Skeletal muscle satellite cell (primary cell): ENCODE data around the gene TADA1.

ENCODE experiments used
- H3K27me3 ChIP-seq: 2 replicates; pipeline ENCODE4 v1.7.0; 2013; ENCODE audit warnings: low read length; ENCODE audit not compliant: control insufficient read depth, insufficient read depth
- H3K36me3 ChIP-seq: 2 replicates; pipeline ENCODE4 v1.7.0; 2013; ENCODE audit warnings: mild to moderate bottlenecking, control low read depth, low read length; ENCODE audit not compliant: insufficient read depth
- H3K4me1 ChIP-seq: 2 replicates; pipeline ENCODE4 v1.7.0; 2013; ENCODE audit warnings: low read length; ENCODE audit not compliant: control insufficient read depth, insufficient read depth
- H3K4me2 ChIP-seq: 2 replicates; pipeline ENCODE4 v1.7.0; 2013; ENCODE audit warnings: mild to moderate bottlenecking, low read length
- H3K4me3 ChIP-seq: 2 replicates; pipeline ENCODE4 v1.7.0; 2013; ENCODE audit warnings: low read length
- H3K9ac ChIP-seq: 2 replicates; pipeline ENCODE4 v1.7.0; 2013; ENCODE audit warnings: mild to moderate bottlenecking, low read depth, low read length, moderate library complexity
- H3K9me3 ChIP-seq: replicated peaks from 2 replicates; pipeline ENCODE4 v1.7.0; 2013; ENCODE audit warnings: mild to moderate bottlenecking, control low read depth, low read length

The TADA1 gene

DNA sequence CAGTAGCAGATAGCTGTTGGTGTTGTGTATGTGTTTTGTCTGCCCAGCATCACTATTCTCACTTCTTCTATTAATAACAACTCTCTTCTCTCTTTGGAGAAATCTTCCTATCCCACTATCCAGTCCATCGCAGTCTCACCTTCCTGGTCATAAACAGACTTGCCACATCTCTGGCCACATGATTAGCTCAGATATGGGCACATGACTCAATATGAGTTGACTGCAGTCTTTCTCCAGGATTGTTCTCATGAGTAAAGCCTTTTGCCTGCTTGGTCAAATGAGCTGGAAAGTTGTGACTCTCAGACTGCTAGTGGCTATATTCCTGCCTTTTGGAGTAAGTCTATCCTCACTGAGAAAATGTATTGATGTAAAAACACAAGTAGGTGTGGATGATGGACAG is 32.9 kb upstream of the TADA1 start:
- Histone ChIP-seq H3K4me1 (peaks cover 15% of the 10 kb centered on the region), H3K4me3 (no peak overlapping the region), H3K36me3 (no peaks in the 10 kb centered on the region), H3K9me3 (no peaks in the 10 kb centered on the region), H3K9ac (no peak overlapping the region), H3K4me2 (no peak overlapping the region), H3K27me3 (peaks cover 20% of the 10 kb centered on the region)

DNA sequence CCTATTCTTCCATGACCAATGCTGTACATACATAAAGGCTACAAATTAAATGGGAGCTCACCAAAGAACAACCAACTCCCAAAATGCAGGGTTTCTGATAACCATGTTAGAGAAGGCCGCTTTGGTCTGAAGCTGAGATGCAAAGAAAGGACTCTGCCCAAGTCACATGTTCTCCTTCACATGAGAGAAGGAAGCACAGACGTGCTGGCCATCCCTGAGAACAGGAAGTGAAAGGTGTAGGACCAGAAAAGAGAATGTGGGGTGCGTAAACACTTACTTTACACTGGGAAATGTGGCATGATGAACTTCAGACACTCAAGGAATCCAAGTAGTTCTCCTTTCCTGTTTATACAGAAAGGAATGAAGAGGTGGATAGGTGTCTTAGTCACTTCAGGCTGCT is 31.7 kb upstream of the TADA1 start:
- H3K36me3 ChIP-seq, result no peaks in the 10 kb centered on the region
- H3K27me3 ChIP-seq, result peaks cover 27% of the 10 kb centered on the region

DNA sequence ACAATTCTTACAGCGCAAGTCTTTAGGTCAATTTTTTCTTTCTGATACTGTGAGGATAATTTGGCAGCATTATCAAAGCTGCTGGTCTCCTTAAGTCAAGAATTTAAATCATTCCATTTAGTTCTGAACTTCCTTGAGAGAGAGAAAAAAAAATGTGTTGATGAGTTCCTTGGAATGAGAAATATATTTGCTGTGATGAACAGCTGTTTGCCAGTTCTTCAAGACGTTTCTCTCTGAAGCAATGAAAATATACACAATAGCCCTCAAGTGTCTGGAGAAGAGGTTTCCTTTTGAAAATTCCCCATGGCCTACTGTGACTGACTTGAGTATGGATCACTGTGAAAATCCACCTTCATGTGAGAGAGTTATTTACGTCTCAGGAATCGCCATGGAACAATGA is 31.0 kb upstream of the TADA1 start:
- Histone ChIP-seq H3K27me3 (peaks cover 26% of the 10 kb centered on the region), H3K4me3 (no peak overlapping the region), H3K4me2 (no peak overlapping the region), H3K4me1 (peaks cover 15% of the 10 kb centered on the region), H3K9me3 (no peaks in the 10 kb centered on the region), H3K36me3 (no peaks in the 10 kb centered on the region), H3K9ac (no peak overlapping the region)

More for the DNA sequence above, 31.7 kb upstream of the TADA1 start:
- H3K4me1 ChIP-seq, result peaks cover 15% of the 10 kb centered on the region
- H3K9ac ChIP-seq, result no peak overlapping the region
- H3K4me3 ChIP-seq, result no peak overlapping the region
- H3K4me2 ChIP-seq, result no peak overlapping the region
- H3K9me3 ChIP-seq, result no peaks in the 10 kb centered on the region

DNA sequence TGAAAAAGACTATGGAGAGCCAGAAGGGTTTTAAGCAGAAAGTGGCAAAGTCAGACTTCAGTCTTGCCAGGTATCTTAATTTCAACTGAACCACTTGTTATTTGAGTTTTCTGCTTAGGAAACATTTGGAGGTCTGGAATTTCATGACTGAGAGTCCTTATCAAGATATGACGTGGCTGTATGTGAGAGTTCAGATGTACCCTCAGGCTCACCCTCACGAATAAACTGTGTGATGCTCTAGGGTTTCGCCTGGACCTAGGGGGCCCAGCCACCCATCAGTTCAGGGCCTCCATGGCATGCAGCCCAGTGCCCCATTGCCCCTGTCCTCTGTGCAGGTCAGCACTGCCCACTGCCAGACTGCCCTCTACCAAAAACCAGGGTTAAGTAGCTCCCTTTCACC is 30.6 kb upstream of the TADA1 start:
- Histone ChIP-seq H3K4me3 (no peak overlapping the region), H3K9ac (peak overlapping the region; percentile 11), H3K9me3 (no peaks in the 10 kb centered on the region)

DNA sequence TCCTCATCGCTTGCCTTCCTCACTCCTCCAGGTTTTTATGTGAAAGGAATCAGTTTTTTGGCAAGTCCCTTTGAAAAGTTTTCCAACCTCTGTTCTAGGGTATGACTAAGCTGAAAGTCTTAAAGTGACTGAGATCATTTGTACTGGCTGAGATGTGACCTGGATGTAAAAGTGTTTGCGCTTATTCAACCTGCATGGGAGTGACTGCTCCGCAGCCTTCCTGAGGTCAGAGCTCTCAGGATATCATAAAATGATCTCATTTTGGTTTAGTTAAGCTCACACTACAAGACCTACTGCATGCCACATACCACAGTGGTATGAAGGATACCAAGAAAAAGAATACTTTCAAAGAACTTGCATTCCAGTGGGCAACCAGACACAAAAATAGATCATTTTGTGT is 29.8 kb upstream of the TADA1 start:
- H3K4me1 ChIP-seq, result peaks cover 15% of the 10 kb centered on the region
- H3K9ac ChIP-seq, result peak overlapping the region; percentile 24
- H3K36me3 ChIP-seq, result no peaks in the 10 kb centered on the region
- no peaks in the 10 kb centered on the region for H3K9me3 ChIP-seq
- H3K27me3 ChIP-seq, result peaks cover 26% of the 10 kb centered on the region
- H3K4me3 ChIP-seq, result no peak overlapping the region
- H3K4me2 ChIP-seq, result peak overlapping the region; percentile 45

More for the DNA sequence above, 30.6 kb upstream of the TADA1 start:
- Histone ChIP-seq H3K4me2 (no peak overlapping the region), H3K27me3 (peaks cover 26% of the 10 kb centered on the region), H3K4me1 (peaks cover 15% of the 10 kb centered on the region), H3K36me3 (no peaks in the 10 kb centered on the region)

DNA sequence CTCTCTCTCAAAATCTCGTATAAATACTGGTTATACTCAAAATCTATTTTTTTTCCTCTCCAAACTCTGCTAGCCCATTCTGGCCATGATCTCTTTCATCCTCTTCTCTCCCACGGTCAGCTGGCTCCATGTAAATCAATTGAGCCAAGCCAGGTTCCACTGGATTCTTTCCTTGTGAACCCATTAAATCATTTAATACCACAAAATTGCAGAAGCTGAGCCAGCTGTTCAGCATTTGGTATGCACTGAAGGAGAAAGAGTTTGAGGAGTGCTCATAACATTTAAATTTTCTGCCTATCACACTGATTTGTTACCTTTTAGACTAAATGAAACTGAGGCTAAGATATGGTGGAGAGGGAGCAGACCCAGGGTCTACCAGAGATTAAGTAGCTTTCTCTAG is 29.1 kb upstream of the TADA1 start:
- Histone ChIP-seq H3K4me3 (no peak overlapping the region), H3K9ac (peak overlapping the region; percentile 24), H3K27me3 (peaks cover 31% of the 10 kb centered on the region)

DNA sequence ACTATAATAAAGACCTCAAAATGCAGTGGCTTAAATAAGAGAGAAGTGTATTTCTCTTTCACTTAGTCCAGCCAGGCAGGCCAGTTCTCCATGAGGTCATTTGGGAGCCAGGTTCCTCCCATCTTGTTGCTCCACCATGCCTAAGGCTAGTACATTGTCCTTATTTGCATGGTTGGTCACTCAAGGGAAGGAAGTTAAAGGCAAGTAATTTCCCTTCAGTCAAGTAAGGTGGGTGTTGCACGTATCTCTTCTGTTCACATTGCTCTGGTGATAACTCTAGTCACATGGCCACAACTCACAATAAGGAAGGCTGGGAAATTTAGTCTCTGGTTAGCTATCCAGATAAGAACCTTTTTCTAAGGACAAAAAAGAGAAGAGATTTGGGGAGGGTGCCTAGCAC is 27.2 kb upstream of the TADA1 start:
- Histone ChIP-seq H3K9ac (no peak overlapping the region), H3K4me2 (no peak overlapping the region), H3K27me3 (peaks cover 25% of the 10 kb centered on the region), H3K4me1 (peaks cover 15% of the 10 kb centered on the region), H3K36me3 (no peaks in the 10 kb centered on the region), H3K9me3 (no peaks in the 10 kb centered on the region), H3K4me3 (no peak overlapping the region)

More for the DNA sequence above, 29.1 kb upstream of the TADA1 start:
- Histone ChIP-seq H3K36me3 (no peaks in the 10 kb centered on the region), H3K4me2 (no peak overlapping the region), H3K4me1 (peaks cover 15% of the 10 kb centered on the region), H3K9me3 (no peaks in the 10 kb centered on the region)

DNA sequence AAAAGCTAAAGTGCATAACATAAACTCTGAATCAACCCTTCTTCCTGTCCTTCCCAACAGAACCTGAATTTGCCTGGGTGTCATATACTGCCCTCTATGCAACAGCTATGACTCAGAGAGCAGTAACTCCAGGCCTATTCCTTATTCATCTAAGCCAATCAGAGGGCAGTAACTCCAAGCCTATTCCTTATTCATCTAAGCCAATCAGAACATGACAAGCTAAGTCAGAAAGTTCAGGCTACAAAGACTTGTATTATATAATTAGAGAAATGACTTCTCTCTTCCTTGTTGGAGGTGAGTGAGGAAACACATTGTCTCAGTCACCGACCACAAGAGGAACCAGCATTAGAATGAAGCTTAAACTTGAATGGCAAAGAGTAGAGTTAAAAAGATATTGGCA is 26.2 kb upstream of the TADA1 start:
- no peak overlapping the region for H3K9ac ChIP-seq
- H3K4me2 ChIP-seq, result no peak overlapping the region

DNA sequence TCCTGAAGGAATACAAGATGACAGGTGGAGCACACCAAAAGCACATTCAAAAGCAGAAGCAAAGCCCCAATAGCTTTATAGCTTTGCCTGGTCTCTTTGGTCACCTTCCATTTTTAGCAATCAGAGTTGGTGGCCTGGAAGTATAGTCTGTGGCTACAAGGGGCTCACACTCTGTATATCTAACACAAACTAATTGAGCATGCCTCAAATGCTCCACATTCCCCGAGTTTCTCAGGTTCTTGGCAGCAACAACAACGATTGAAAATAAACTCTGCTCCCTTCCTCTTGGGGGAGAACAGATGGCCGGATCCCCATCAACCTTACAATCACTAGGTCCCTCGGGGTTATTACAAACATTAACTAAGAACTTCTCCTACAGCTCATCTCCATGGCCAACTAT is 24.9 kb upstream of the TADA1 start:
- peaks cover 28% of the 10 kb centered on the region for H3K27me3 ChIP-seq
- H3K4me3 ChIP-seq, result no peak overlapping the region
- H3K9ac ChIP-seq, result no peak overlapping the region
- H3K4me2 ChIP-seq, result no peak overlapping the region
- no peaks in the 10 kb centered on the region for H3K9me3 ChIP-seq
- H3K4me1 ChIP-seq, result peaks cover 8% of the 10 kb centered on the region
- H3K36me3 ChIP-seq, result no peaks in the 10 kb centered on the region

More for the DNA sequence above, 26.2 kb upstream of the TADA1 start:
- no peaks in the 10 kb centered on the region for H3K36me3 ChIP-seq
- peaks cover 15% of the 10 kb centered on the region for H3K4me1 ChIP-seq
- no peak overlapping the region for H3K4me3 ChIP-seq
- H3K9me3 ChIP-seq, result no peaks in the 10 kb centered on the region
- H3K27me3 ChIP-seq, result peaks cover 25% of the 10 kb centered on the region

DNA sequence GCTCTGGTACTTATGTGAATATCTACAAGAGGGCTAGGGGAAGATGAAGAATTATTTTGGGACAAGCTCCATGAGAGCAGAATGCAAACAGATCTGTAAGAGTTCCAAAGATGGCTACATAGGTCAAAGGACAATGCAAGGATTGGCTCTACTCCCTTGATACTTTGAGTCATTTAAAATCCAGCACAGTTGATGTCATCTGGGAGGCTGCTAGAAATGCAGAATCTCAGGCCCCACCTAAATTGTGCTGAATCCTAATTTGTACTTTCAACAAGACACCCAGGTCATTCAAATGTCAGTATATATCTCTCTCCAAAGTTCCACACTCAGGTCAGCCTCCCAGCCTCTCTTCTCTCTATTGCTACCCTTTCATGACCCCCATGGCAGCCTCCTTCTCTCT is 23.7 kb upstream of the TADA1 start:
- H3K4me3 ChIP-seq, result no peak overlapping the region
- H3K9ac ChIP-seq, result no peak overlapping the region
- H3K27me3 ChIP-seq, result peaks cover 35% of the 10 kb centered on the region
- no peaks in the 10 kb centered on the region for H3K36me3 ChIP-seq
- H3K9me3 ChIP-seq, result no peaks in the 10 kb centered on the region
- no peaks in the 10 kb centered on the region for H3K4me1 ChIP-seq
- no peak overlapping the region for H3K4me2 ChIP-seq

DNA sequence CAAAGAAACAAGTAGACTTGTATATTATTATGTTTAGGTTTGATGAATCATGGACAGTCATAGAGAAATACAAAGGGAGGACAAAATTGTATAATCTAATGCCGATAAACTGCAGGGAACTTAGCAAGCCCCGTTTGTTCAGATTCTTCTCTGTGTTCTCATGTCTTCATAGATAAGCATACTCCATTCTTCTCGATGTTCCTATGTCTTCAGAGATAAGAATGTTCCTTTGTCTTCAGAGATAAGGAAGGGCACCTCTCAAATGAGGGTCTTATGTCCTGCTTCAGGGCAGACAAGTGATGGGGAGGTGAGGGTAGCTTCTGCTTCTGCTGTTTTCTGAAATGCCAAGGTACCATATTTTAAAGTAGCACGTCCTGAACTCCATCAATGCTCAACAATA is 19.7 kb upstream of the TADA1 start:
- Histone ChIP-seq H3K4me2 (no peak overlapping the region), H3K4me3 (no peak overlapping the region), H3K9ac (no peak overlapping the region), H3K27me3 (peaks cover 43% of the 10 kb centered on the region), H3K36me3 (no peaks in the 10 kb centered on the region), H3K9me3 (no peaks in the 10 kb centered on the region), H3K4me1 (no peaks in the 10 kb centered on the region)

DNA sequence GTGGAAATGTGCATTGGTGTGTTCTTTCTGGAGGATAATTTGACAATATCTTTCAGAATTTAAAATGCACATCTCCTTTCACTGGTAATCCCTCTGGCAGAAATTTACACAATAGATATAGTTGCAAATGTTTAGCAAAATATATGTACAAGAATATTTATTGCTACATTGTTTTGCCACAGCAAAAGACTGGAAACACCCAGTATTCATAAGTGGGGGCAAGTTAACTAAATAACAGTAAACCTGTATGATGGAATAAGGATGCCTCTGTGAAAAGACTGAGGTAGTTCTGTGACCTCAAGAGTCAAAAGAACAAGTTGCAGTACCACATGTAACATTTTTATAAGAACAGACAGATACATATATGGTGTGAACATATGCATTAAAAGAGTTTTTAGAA is 13.7 kb upstream of the TADA1 start:
- H3K9ac ChIP-seq, result no peak overlapping the region
- H3K27me3 ChIP-seq, result peaks cover 67% of the 10 kb centered on the region
- H3K4me1 ChIP-seq, result no peaks in the 10 kb centered on the region
- H3K4me2 ChIP-seq, result no peak overlapping the region
- H3K9me3 ChIP-seq, result no peaks in the 10 kb centered on the region
- H3K4me3 ChIP-seq, result no peak overlapping the region
- no peaks in the 10 kb centered on the region for H3K36me3 ChIP-seq
